HG03135 (cell line): ENCODE data around the gene ADNP2.

Source experiments
- ATAC-seq: cut with Tn5 transposase; IDR thresholded peaks from one replicate; pipeline ENCODE4 v1.9.1; 2021; ENCODE audit warnings: mild to moderate bottlenecking, moderate library complexity; ENCODE audit not compliant: unreplicated experiment

ADNP2 gene

DNA sequence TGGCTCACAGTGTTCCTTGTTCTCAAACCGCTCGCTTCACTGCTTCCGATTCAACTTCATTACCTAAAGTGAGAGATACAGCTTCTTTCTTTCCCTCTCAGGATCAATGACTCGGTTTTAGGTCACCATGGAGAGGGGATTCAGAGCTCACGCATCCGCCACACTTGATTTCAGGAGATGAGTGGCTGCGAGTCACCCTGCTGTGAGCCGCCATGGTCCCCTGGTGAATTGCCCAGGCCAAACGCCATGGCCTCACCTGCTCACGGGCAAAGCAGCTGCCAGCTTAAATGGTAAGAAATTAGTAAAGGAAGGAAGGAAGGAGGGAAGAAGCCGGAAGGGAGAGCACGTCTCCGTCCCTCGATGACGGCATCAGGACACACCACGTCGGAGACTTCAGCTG is 60.5 kb downstream of the ADNP2 start:
- ATAC-seq = no peak

DNA sequence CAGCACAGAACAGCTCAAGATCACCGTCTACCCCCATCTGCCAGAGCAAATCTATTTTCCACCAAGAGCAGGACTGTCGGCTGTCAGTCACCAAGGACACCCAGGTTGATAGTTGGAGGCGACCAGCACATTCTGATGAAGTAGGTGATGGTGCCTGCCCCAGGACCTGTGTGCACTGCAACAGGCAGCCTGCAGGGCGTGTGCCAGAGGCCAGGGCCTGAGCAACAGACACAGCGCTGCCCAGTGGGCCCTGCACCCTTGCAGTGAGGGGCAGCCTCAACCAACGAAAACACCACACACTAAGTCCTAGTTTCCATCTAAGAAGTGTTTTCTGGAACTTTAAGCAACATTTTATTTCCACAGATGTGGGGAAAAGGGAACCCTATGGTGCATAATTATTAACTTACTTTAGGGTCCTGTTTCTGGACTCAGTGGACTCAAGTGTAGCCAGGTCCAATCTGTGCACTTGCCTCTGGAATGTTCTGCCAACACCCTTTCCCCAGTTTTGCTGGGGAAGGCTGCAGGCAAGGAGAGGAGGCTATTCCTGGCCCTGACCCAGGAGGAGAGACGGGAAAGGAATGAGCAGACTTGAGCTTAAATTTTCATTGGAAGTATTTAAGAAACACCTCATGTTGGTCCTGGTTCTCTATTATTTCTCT is 61.5 kb downstream of the ADNP2 start:
- ATAC-seq = no peak

DNA sequence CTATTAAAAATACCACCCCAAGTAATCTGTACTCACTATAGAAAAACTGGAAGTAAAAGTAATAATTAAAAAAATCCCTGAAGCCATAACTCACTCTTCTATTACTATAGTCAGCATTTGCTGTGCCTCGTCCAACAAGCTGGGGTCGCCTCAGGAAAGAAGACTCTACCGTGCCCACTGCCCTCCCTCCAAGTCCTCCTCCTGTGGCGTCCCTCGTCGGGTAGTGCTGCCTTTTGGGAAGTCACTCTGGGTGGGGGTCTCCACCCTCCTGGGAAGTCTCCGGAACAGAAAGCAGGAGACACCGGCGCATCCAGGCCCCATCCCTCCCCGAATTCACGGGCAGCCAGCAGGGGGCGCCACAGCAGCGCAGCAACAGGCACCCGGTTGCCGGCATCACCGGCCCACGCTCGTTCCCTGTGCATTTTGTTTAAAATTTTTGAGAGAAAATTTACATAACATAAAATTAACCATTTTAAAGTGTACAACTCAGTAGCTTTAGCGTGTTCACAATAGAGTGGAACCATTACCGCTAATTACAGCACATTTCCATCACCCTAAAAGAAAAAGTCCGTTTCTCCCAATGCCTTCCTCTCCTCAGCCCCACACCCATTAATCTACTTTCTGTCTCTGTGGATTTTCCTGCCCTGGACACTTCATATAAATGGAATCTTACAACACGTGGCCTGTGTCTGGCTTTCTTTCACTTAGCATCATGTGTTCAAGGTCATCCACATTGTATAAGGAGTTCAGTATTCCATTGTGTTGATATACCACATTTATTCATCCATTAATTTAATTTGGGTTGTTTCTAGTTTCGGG is 62.2 kb downstream of the ADNP2 start:
- ATAC-seq = no peak

DNA sequence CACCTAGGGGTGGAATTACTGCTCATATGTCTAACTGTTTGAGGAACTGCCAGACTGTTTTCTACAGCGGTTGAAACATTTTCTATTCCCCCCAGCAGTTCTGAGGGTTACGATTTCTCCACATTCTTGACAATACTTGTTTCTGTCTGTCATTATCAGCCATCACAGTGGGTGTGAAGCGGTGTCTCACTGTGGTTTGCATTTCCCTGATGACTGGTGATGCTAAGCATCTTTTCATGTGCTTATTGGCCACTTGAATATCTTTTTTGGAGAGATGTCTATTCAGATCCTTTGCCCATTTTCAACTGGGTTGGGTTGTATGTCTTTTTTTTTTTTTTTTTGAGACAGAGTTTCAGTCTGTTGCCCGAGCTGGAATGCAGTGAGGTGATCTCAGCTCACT is 63.0 kb downstream of the ADNP2 start:
- no peak for ATAC-seq

DNA sequence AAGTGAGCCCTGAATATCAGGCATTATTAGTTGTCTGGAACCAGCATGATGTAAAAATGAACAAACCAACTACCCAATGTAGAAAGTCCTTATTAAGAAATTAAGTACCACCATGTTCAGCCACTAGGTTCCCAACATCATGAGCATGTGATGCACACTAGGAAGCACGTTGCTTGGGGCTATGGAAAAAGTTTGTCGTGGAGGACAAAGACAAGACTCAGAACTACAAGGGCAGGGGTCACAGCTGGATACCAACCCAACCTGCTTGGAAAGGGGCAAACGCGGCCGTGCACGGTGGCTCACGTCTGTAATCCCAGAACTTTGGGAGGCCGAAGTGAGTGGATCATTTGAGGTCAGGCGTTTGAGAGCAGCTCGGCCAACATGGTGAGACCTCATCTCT is 64.0 kb downstream of the ADNP2 start:
- no peak for ATAC-seq

DNA sequence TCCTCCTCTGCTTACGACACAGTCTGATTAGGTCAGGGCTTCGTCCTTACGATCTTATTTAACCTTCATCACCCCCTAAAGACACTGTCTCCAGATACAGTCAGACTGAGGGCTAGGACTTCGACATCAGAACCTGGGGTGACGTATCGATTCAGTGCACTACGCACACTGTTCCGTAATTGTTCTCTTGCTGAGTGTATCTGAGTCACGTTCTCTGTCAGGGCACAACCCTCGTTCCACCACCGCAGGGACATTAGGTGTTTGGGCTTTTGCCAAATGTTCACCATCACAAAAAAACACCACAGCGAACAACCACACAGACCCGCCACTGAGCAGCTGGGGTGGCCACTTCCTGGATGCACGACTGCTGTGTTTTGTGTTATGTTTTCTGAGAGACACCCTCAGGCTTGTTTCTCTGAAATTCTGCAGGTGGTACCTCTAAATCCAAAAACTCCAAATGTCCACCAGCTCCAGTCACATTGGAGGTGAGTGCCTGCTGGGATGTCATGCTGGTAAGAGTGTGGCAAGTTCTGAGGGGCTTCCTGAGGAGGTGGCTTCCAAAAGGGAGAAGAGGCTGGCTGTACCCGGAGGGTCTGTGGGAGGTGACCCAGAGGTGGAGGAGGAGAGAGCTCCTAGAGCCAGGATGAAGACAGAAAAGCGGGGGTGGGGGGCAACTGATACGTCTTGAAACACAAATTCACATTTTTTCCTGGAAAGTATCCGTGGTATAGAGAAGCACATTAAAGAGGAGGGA is 66.6 kb downstream of the ADNP2 start:
- ATAC-seq = no peak

DNA sequence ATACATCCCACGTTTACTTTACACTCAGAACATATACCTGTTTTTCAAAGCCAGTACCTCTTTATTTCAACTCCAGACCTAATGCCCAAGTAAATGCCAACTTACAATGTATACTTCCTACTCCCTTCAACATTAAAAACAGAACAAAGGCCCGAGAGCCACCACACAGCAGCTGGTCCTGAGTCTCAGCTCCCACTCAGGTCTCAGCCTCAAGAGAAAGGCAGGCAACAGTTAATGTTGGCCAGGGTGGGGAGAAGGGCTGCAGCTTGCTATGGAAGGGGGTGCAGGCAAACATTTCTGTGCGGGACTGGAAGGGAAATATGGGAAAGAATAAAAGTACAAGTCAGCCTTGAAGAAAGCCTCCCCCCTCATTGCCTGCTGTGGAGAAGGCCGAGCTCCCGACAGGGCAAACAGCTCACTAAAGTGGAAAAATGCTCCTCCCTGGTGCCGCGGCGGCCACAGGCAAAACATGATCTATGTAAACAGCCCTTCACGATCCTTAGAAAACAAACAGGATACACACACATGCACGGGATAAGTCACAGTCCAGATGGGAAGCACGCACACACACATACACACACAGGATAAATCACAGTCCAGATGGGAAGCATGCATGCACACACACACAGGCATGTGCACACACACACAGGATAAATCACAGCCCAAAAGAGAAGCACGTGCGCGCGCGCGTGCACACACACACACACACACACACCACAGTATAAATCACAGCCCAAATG is 67.4 kb downstream of the ADNP2 start:
- ATAC-seq = no peak

DNA sequence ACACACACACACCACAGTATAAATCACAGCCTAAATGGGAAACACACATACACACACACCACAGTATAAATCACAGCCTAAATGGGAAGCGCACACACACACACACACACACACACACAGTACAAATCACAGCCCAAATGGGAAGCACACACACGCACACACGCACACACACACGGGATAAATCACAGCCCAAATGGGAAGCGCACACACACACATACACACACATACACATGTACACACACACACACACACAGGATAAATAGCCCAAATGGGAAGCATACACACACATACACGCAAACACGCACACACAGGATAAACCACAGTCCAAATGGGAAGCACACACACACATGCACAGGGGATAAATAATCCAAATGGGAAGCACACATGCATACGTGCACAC is 68.1 kb downstream of the ADNP2 start:
- no peak for ATAC-seq

DNA sequence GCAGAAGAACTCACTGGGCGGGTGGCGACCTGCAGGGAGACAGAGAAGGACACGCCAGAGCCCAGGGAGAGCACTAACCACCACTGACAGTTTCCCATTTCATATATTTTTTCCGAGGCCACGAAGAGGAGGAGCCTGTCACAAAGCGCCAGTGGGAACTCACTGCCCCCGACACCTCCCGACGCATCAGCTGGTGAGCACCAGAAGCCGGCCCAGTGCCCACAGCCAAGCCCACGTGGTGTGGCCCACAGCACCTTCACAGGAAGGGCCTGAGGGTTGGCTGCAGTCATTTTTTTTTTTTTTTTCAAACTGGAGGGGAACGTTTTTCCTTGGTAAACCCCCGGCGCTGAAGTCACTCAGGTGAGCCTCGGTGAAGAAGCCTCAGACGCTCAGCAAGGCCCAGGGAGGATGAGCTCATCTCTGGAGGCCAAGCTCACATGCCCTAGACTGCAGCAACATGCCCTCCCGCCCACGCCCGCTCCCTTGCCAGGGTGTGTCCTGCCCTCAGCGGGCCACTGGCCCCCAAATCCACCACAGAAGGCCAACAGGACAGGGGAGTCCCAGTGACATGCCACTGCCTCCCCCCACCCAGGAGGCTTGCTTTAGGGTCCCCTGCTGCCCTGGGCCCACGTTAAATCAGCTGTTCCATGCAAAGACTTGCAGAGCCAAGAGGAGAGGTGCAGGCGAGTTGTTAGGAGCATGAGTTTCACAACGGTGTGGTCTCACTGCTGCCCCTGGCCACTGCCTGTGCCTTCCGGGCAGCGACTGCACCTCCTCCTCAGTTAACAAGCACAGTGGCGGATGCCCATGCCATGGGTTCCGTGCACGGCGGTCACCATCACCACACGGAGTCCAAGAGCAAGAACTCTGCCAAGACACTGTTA is 70.1 kb downstream of the ADNP2 start:
- ATAC-seq = no peak

DNA sequence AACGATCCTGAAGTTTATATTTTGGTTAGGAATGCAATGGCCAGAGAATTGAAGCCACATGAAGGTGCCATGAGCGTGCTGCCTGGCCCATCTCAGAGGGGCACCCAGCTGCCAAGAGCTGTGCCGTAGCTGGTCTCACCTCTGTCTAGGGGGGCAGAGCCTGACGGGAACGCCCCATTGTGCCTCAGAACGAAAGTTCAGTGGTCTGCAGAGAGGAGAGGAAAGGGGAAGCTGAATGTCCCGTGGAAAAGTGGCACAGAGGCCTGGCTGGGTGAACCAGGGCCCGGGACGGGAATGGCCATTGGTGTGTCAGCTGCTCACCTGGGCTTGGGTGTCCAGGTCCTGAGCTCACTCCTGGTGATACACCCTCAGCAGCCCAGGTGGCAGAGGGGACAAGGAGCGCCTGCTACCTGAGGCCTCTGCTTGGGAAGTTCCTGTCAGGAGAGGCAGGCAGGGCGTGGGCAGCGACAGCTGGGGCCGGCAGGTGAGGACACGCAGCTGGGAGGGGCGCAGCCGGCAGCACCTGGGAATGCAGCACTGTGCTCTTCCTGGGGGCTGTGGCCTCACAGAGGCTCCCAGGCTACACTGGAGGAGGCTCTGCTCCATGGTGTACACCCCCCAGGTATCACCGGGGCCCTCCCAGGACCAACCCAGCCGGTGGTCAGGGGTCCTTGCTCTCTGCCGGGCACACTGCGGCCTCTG is 70.9 kb downstream of the ADNP2 start:
- ATAC-seq = no peak

DNA sequence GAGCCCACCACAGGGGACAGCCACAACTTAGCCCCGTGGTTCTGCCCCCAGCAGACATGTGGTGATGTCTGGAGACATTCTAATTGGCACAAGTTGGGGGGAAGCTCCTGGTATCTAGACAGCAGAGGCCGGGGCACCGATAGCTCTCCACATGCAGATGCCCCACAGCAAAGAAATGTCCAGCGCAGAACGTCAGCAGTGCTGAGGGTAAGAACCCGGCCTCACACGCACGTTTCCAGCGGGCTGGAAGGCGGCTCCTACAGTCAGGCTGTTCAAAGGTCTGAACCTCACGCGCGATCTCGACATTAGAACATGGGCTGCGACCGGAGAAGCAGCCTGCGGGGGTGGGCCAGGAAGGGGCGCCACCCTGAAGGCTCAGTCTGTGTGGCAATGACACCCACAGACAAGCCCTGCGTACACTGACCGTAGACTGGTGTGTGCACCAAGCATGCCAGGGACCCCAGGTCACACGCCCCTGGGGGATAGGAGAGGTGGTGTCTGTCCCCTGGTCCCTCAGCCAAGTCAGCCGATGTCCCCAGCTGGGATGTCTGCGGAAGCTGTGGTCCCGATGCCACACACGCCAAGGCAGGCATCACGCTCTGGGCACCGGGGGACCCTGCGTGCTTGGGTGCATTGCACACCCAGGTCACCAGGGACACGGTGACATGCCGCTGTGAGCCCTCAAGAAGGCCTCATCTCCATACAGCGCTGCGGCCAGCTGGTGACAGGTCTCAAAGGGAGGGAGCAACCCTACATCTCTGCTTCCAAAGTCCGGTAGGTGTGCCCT is 71.9 kb downstream of the ADNP2 start:
- no peak for ATAC-seq

DNA sequence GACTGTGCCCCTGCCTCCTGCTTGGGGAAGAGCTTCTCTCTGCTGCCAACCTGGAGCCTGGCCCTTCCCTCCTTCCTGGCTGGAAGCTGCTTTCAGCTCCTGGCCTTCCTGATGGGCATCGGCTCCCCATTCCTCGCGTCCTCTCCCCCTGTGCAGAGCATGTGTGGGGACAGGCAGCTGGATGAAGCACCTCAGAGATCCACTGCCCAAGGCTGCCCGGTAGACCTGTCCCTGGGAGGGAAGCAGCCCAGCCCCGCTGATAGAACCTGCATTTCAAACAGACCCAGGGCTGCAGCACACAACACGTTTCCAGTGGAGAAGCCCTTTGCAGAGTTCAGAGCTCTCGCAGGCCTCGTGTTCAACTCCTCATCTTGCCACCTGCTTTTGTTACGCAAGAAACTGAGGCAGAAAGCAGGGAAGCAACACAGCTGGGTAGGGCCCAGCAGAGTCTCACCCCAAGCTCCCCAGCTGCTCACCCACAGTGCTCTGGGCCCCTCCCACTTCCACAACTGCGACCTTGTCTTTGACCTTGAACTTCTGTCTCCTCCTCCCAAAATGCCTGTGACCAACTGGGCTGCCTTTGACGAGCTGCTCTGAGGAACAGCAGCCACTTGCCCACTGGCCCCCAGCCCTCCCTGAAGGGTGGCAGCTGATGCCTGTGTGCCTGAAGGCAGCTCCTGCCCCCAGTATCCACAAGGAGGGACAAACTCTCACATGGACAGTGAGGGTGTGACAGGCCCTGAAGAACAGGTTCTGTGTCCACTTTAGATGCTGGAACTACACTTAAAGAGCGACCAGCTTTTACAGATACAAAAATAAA is 72.8 kb downstream of the ADNP2 start:
- no peak for ATAC-seq

DNA sequence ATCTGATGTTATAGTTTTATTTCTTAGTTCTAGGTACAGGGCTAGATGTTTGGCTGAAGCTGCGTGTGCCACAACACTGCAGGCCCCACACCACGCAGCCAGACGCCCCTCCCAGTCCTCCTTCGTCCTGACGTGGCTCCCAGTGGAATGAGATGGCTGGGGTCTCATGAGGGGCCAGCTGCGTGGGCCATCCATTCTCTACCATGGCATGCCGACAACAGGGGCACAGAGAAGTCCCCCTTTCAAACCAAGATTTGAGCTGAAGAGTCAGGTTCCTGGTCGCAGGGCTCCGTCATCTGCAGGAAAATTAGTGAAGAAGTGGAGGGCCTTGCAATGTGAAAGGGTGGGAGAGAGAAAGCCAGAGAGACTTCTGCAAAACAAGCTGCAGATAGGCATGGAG is 73.8 kb downstream of the ADNP2 start:
- no peak for ATAC-seq

DNA sequence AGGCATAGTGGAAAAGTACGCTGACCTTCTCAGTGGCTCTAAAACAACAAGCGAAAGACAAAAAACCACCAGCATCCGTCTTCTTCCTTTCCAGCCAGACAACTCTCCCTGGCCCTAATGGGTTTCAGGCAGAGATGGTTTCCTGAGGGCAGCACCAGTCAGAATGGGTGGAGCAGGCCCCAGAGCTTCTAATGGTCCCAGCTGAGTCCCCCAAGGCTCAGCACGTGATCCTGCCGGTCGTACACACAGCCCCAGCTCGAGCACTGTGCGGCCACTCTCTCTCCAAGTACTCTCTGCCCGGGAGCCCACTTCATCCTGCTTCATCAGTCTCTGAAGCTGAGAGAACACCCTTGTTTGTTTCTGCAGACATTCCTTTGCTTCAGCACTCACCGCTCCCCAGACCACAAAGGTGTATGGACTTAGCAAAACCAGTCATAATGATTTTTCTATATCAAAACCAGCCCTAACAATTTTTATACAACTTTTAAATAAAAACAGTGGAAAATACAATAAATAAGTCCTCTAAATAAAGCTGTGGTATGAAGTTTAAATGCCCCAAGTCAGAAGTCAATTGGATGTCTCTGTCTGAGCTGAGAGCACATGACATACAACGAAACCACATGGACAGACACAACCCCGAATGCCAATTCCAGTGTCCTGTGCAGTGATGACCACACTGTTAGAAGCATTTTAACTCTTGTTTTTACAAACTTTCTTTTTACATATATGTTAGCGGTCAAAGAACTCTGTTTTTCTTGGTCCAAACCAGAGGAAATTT is 74.4 kb downstream of the ADNP2 start:
- ATAC-seq = no peak

DNA sequence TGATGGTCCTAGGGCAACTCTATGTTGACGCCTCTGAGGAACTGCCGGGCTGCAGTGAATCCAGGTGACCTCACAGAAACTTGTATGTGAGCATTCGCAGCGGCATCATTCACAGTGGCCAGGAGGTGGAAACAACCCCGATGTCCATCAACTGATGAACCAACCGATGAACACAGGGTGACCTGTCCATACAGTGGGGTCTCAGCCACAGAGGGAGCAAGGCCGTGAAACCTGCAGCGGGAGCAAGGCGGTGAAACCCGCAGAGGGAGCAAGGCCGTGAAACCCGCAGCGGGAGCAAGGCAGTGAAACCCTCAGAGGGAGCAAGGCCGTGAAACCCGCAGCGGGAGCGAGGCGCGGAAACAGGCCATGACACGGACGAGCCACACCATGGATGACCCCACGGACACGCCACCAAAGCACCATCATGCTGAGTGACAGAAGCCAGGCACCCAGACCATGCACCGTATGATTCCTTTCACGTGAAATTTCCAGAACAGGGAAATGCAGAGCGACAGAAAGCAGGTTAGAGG is 75.2 kb downstream of the ADNP2 start:
- no peak for ATAC-seq

DNA sequence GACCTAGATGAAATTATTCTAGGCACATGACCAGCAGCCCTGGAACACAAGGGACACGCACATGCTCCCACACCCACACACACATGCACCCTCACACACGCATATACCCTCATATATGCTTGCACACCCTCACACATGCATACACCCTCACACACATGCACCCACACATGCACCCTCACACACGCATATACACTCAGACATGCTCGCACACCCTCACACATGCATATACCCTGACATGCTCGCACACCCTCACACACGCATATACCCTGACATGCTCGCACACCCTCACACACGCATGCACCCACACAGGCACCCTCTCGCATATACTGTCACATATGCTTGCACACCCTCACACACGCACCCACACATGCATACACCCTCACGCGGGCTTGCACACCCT is 76.5 kb downstream of the ADNP2 start:
- ATAC-seq = no peak
